HG03039 (cell line): ENCODE data around the gene ATP8A2.
"Not testable (repeated sequence)": the region's sequence is repeated elsewhere in the genome, so short reads cannot be mapped to it uniquely, and the experiment has no call there.

Experiments
- ATAC-seq: cut with Tn5 transposase; IDR thresholded peaks from one replicate; pipeline ENCODE4 v1.9.1; 2021; ENCODE audit warnings: mild to moderate bottlenecking, moderate library complexity; ENCODE audit not compliant: unreplicated experiment

The ATP8A2 gene

DNA sequence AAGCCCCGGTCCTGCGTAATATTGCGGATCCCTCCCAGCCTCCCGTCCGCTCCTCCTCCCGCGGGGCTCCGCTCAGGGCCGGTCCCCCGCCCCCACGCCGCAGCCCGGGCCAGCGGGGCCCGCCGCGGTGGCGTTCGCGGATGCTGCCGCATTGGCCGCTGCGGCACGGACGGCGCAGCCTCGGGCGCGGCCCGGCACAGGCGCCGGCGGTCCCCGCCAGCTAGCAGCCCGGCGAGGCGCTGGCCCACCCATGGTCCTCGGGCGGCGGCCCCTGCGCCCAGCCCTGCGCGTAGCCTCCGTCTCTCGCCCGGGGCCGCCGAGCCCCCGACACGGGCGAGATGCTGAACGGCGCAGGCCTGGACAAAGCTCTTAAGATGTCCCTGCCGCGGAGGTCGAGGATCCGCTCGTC lies at the start of gene ATP8A2:
ATP8A2 (plus strand) TSS at position 100 of the 409 bp plus-strand sequence; CDS start at position 339, 239 bp downstream.
- no peak for ATAC-seq

DNA sequence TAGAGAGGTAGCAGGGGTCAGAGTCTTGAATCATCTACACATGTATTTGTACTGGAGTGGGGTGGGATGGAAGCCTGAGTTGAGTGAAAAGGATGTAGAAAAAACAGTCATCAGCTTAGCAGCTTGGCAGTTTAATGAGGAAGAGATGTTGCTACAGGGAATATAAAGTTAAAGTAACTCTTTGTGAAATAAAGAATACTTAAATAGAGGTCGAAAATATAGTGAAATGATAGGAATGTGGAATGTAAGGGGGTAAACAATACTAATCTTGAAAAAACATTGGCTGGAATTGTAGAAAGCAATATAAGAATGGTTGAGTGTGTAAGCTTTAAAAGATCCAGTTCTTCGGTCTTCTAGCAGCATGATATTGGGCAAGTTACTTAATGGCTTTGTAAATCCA lies 47.7 kb upstream of the ATP8A2 start:
- ATAC-seq, result no peak

DNA sequence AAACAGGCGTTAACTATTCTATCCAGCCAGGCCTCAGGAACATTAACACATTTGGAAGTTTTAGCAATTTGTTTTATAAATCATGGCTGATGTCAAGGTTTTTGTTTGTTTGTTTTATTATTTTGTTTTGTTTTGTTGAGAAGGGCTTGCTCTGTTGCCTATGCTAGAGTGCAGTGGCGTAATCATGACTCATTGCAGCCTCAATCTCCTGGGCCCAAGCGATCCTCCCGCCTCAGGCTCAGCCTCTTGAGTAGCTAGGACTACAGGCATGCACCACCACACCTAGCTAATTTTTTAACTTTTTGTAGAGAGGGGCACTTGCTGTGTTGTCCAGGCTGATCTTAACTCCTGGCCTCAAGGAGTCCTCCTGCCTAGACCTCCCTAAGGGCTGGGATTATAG lies 42.1 kb upstream of the ATP8A2 start:
- ATAC-seq, result no peak

DNA sequence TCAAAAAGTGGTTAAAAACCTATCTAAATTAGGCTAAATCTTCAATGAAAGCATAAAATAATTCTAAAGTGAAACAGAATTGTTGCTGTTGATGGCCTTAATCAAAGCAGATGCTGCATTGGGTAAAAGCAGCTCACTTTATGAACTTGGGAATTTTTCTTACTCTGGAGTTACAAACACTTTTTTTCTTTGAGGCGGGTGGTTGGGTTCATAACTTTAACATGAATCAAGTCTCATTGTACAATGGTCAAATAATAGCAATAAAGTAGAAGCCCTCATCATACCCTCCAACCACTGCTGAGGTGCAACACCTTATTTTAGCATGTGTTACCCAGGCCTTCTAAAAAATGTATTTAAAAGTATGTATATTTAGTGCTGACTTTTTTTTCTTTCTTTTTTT lies 41.2 kb upstream of the ATP8A2 start:
- ATAC-seq, result no peak

DNA sequence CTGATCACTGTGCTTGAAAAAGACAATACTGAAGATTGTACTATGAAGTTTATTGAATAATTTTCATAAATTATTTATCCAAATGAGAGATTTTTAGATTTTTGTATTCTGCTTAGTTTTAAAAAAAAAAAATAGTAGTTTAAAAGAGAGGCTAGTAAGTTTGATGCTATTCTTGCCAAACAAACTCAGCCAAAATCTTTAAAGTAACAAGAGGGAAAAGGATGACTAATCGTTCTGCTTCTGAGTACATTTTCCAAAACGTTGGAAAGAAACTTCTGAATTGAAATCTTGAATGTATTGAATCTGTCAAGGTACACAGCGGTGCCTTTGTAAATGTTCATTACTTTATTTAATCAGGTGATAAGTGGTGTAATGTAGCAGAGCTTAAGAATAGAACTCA lies 35.9 kb upstream of the ATP8A2 start:
- no peak for ATAC-seq

DNA sequence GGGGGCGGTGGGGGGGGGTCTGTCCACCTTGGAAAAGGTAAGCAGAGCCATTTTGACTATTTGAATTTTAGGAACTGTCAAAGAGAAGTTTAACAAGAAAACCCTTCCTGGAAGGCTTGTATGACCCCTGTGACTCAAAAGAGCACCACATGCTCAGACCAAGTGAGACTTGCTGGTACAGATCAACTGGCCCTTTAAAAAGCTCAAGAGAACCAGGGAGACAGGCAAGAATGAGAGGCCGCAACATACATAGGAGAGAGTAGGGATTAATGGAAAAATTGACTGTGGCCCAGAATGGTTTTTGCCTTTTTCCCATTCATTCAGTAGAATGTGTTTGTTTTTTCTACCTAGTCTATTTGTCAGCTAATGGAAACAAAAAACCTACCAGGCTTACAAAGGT lies 26.2 kb upstream of the ATP8A2 start:
- ATAC-seq, result no peak

DNA sequence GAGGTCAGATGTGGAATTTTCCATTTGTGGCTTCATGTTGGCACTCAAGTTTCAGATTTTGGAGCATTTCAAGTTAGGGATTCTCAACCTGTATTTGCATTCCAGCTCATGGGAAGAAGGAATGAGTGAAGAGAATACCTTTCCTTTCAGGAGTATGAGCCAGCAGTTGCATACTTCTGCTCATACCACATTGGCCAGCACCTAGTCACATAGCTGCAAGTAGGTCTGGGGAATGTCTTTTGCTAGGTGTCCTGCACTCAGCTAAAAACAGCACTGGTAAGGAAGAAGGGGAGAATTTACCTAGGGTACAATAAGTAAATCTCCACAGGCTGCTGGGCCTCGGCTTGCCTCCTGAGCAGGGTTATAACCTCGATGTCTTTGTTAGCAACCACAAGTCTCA lies 24.6 kb upstream of the ATP8A2 start:
- no peak for ATAC-seq

DNA sequence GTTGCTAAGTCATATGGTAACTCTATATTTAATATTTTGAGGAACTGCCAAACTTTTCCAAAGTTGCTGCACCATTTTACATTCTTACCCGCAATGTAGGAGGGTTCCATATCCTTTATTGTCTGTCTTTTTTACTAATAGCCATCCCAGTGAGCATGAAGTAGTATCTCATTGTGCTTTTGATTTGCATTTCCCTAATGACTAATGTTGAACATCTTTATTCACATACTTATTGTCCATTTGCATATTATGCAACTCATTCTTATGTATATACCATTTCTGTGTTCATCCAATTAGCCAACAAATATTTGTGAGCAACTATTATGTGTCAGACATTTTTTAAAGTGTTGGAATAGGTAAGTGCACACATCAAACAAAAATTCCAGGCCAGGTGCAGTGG lies 20.4 kb upstream of the ATP8A2 start:
- no peak for ATAC-seq

DNA sequence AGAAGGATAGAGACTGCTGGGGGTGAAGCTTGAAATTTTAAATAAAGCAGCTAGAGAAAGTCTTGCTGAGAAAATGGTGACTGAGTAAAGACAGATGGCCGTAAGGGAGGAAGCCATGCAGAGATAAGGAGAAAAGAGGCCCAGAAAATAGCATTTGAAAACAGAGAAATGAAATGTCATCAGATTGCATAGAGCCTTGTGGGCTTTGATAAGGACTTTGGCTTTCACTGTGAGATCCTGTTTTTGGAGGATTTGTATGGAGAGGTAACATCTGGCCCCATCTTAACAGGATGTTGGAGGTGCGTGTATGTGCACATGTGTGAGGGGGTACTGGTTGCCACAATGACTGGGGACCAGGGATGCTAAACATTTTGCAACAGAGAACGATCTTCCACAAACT lies 19.5 kb upstream of the ATP8A2 start:
- ATAC-seq, result no peak

DNA sequence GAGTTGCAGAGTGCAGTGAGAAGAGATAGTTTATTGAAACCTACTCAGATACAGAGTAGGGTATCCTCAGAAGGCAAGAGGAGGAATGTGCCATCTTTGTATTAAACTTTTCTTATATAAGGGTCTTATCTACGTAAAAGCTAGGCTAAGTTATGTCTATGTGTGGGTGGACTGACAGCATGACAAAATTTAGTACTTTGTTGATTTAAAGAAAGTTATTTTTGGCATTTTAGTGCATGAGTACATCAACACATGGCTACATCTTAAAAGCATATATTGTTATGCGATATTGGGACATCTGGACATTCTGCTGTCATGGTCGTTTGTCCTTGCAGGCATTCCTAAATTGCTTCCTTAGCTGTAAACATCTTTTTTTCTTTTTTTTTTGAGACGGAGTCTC lies 19.0 kb upstream of the ATP8A2 start:
- no peak for ATAC-seq

DNA sequence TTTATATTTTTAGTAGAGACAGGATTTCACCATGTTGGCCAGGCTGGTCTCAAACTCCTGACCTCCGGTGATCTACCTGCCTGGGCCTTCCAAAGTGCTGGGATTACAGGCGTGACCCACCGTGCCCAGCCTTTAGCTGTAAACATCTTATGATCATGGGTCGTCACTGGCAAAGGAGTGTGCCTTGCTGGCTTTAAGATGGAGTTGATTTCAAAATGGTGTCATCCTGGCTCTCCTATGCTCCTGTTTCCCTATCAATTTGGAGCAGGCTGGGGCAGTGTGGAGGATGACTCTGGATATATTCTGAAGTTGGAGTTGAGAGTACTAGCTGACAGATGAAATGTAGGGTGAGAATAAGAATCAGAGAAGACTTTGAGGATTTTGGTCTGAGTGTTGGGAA lies 18.4 kb upstream of the ATP8A2 start:
- no peak for ATAC-seq

DNA sequence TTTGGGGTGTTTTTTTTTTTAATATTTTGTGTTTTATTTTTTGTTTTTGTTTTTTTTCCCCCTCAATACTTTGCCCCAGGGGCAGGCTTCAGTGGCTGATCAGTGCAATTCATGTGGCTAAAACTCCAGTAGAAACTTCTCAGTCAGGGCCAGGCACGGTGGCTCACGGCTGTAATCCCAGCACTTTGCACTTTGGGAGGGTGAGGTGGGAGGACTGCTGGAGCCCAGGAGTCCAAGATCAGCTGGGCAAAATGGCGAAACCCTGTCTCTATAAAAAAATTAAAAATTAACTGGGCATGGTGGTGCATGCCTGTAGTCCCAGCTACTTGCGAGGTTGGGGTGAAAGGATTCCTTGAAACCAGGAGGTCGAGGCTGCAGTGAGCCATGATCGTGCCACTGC lies 17.4 kb upstream of the ATP8A2 start:
- ATAC-seq, result no peak

DNA sequence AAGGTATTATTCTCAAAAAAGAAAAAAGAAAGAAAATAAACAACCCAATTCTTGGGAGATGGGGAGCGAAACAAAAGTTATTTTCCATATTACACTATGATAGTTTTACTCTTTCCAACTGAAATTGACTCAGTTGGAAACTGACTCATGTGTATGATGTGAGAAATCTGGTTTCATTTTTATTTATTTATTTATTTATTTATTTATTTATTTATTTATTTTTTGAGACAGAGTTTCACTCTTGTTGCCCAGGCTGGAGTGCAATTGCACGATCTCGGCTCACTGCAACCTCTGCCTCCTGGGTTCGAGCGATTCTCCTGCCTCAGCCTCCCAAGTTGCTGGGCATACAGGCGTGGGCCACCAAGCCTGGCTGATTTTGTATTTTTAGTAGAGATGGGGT lies 11.3 kb upstream of the ATP8A2 start:
- ATAC-seq, result not testable (repeated sequence)

DNA sequence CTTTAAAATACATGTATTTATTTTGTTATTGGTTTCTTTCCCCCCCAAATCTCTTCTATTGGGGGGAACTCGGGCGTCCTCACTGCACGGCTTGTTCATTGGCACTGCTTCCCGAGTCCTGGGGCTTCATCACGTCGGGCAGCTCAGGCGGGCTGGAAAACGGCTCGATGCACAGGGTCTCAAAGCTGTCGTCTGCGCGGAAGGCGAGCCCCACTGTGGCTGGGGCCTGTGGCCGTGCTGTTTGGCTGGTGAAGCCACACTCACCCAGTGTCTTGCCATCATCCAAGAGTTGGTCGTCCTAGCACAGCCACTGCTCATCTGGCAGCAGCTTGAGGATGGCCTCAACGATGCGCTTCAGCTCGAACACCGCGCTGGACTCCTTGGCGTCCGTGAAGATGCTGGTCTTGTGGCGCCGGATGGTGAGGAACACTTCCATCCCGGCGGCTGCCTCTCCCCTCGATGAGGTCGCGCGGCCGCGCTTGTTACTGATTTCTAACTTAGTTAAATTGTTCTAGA lies 6.0 kb upstream of the ATP8A2 start:
- no peak for ATAC-seq

DNA sequence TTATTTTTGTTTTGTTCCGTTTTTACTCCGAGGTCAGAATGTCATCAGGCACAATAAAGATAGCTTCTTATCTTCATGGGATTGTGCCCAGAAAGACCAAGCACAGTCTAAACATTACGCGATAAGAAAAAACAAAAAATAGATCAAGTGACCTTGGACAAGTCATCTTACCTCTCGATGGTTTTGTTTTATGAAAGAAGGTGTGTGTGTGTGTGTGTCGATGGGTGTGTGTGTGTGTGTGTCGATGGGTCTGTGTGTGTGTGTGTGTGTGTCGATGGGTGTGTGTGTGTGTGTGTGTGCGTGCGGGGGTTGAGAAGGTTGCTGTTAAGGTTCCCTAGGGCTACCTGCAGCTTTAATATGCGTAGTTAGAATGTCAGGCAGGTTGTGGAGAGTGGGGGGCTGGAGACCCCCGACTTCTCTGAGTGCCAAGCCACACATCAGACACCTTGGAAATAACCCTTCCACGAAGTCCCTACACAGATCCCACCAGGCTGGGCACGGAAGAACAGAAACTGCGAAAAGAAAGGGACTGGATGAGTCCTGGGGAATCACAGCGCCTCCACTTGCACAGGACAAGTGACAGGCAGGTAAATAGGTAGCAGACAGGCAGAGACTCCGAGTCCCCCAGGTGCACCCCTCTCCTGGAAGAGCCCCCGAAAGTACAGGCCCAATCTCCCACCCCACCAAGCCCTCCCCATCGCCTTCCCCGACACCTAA lies 458 bp upstream of the ATP8A2 start:
- ATAC-seq, result no peak

DNA sequence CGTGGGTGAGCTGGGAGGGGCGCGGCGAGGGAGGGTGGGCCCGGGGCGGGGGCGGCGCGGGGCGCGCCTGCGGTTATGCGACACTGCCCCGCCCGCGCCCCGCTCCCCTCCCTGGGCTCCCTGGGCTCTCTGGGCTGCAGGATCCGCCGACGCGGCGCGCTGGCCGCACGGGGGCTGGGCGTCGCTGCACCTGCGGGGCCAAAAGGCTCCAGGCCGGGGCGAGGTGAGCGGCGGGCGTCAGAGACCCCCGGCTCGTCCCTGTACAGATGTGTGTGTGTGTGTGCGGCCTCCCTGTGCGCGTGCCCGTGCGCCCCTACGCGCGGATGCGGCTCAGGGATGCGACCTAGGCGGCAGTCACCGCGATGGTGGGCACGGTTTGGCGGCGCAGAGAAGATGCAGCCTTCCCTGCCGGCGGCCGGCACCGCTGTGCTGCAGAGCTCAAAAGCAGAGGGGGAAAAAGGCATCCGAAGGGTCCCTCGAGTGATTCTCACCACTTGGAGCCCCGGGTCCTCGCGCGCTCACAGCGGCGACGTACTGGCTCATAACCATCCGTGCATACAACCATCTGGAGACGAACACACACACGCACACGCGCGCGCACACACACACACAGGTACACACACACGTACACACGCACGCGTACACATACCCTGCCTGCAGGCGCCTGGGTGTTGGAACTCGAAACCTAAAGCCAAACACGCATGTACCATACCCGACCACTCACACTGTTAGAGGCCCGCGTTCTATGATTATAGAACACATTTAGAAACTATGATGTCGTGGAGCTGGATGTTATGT lies 709 bp downstream of the ATP8A2 start:
- ATAC-seq, result no peak

DNA sequence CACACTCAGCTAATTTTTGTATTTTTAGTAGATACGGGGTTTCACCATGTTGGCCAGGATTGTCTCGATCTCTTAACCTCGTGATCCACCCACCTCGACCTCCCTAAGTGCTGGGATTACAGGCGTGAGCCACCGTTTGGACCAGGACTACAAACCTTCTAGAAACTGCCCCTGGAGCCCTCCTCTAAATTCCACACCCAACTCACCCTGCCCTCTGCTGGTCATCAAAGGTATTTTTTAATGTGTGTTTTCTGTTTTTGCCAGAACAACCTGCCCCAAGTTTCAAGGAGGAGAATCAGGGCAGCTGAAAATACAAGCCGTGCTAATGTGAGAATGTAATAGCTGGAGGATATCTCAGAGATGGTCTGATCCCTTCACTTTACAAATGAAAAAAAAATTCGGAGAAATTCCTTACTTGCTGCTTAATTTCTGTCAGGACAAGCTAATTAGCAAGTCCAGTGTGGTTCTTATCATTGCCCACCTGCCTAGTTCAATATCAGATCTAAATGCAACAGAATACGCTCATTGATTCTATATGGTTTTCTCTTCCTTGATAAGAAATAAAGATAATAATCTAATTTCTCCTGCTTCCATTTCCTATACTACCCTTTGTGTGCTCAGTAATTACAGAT lies 4.1 kb downstream of the ATP8A2 start:
- no peak for ATAC-seq

DNA sequence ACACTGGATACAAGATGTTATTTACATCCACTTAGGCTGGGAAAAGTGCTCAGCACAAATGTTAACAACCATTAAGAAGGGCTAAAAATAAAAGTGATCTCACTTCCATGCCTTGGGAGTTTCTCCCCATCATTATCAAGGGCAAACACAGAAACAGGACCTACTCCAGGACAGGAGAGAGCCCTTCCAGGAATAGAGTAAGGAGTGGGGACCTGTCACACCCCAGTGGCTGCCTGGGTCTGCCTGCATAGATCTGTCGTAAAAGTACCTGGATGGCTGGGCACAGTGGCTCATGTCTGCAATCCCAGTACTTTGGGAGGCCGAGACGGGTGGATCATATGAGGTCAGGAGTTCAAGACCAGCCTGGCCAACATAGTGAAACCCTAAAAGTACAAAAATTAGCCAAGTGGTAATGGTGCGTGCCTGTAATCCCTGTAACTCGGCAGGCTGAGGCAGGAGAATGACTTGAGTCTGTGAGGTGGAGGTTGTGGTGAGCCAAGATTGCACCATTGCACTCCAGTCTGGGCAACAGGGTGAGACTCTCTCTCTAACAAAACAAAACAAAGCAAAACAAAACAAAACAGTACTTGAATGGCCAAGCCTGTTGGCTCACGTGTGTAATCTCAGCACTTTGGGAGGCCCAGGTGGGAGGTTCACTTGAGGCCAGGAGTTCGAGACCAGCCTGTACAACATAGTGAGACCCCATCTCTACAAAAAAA lies 5.6 kb downstream of the ATP8A2 start:
- ATAC-seq, result no peak

DNA sequence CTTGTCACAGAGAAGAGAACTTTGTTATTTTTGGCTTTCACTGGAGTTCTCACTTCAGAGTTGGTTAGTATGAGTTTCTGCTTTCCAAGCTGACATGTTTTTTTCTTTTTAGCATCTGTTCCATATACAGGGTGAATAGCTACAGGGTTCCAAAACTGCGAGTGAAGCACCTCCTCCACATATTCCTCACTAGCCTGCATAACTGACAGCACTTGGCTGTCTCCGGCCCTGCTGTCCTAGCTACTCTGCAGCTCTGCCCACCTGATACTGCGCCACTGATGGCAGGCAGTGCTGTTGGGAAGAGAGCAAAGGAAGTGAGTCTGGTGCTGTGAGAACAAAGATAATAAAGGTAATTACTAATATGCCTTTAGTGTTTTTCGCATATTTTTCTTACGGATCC lies 6.8 kb downstream of the ATP8A2 start:
- no peak for ATAC-seq

DNA sequence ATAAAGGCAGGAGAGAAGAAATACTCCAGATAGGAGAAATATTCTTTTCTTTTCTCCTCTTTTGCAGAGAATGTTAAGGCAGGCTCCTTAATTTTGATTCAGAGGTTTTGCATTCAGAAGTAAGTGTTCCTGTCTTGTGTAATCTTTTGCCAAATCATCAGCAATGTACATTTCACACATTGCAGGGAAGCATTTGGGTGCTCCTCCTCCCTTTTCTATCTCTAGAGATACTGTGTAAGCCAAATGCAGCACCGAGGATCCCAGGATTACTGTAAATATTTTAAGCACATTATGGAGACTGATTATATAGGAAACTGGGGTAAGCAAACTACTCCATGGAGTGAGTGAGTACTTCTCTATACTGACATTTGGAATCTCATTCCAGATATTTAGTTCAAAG lies 7.2 kb downstream of the ATP8A2 start:
- ATAC-seq, result no peak

DNA sequence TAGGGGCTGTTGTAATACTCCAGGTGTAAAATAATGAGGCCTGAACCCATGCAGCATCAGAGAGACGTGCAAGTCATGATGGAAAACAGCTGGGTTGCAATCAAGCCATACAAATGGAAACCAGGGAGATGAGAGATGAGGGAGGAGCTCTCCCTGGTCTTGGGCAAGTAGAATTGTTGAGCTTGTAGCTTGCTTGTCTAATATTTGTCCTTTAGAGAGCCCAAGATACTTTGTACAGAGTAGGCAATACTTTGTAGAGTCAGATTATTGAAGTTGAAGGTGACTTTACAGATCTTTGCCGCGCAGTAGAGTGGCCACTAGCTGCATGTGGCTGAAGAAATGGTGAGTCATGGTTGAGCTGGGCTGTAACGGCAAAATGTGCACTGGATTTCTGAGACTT lies 8.3 kb downstream of the ATP8A2 start:
- ATAC-seq, result no peak
